HG02571 (cell line): ENCODE data around the gene TMEM225B.
"Not testable (repeated sequence)": the region's sequence is repeated elsewhere in the genome, so short reads cannot be mapped to it uniquely, and the experiment has no call there.

ENCODE experiments used
- ATAC-seq: cut with Tn5 transposase; IDR thresholded peaks from one replicate; pipeline ENCODE4 v1.9.1; 2021; ENCODE audit warnings: mild to moderate bottlenecking, moderate library complexity; ENCODE audit not compliant: unreplicated experiment

Gene TMEM225B

DNA sequence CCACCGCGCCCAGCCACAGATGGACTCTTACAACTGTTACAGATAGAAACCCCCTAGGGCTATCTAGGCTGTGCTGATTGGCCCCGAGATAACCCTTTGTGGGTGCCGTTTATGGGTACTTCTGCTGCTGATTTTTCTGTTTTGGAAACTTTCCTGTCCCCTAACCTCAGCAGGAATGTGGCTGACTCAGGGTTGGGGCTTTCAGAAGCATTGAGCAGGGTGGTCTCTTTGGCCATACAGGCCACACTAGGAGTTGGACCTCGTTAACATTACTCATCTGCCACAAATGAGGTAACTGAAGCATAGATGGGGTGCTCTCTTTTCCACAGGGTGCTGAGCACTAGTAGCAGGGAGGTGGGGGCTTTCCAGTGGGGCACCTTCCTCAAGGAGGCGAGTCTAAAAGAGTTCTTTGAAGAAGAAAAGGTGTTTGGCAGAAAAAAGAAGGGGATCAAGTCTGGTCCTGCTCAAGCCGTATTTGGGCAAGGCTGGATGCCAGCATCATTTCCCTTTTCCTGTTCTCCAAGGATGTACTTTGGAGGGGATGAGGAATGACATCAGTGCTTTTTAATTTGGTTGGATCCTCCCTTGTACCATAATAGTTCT is 25.1 kb downstream of the TMEM225B start:
- ATAC-seq, result no peak

DNA sequence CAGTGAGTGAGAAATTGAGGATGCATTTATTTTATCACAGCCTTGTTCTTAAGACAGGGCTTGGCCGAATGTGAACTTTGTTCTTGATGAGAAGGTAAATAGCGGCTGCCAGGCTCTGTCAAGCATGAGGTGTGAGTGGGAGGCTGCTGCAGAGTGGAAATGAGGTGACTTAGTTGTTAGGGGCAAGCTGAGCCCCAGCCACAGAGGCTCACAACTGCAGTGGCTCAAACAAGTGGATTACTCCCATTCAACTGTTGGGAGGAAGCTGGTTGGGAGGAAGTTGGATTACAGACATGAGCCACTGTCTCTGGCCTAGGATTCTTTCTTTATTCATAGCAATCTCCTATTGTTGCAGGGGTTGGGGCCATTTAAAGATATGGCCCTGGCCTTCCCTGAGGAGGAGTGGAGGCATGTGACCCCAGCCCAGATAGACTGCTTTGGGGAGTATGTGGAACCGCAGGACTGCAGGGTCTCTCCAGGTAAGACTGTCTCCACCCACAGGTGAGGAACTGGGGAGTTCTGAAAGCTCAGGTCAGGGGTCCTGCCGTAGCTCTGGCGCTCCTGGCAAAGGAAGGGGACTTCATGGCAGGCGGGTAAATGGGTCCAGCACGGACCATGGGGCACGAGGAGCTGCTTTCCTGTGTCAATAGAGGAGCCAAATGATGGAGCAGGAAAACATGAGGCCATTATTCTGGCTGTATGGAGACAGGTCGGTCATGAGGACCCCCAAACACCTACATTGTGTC is 25.8 kb downstream of the TMEM225B start:
- no peak for ATAC-seq

DNA sequence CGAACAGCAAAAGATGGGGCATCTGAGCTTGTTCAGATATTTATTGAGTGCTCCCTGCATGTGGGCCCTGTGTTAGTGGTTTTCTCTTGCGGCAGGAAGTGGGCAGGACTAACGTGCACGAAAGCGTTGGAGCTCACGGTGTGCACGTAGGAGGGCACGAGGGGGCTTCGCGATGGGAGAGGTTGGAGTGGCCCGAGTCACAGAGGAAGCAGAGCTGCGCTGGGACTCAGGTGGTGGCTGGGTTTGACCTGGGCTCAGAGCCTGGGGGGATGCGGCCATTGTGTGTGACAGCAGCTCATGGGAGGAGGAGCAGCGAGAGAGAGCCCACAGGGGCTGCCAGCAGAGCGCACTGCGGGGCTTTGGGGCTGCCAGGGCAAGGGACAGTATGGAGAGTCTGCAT is 26.4 kb downstream of the TMEM225B start:
- ATAC-seq, result no peak

DNA sequence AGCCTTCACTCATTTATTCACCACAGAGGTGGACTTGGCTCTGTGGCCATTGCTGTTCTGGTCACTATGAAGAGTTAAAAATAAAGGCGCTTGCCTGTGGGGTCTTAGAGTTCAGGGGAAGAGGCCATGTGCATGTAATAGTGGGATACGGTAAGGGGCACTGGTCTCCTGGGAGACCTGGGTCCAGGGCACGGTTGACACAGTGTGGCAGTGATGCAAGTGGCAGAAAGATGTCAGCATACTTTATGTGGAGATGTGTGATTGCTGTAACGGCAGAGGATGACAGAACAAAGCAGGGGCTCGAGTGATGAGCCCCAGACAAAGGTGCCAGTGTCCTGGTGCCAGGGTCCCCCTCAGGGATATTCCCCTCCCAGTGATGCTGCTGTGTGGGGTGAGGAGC is 27.3 kb downstream of the TMEM225B start:
- no peak for ATAC-seq

DNA sequence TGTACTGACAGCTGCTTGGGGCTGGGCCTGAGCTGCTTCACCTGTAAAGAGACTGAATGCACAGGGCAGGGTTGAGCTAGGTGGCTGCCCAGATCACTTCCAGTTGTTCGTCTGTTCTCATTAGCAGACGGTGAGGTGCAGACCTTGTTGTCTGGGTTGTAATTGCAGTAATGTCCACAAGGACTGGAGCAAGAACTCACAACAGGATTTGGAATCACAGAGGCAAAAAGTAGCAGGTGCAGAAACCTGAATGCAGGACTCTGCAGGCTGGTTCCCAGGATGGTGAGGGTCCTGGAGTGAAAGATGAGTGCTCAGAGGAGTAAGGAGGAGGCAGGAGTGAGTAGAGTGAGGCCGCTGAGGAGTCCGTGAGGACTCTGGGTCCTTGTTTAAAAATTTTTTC is 27.9 kb downstream of the TMEM225B start:
- ATAC-seq, result no peak

DNA sequence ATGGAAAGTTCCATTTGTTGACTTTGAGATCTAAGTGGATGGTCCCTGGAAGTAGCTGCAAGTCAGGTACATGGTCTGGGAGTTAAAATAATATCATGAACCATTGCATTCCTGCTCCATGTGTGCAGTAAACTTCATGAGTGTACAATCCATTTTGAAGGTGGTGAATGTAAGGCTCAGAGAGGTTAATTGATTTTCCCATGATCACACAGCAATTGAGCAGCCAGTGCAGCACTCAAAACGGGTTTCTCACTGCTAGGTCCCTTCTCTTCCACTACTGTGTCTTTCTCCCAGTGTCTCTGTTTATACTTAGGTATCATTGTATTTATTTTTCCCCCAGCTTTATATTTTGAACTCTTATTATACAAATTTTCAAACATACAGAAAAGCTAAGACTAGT is 28.6 kb downstream of the TMEM225B start:
- no peak for ATAC-seq

DNA sequence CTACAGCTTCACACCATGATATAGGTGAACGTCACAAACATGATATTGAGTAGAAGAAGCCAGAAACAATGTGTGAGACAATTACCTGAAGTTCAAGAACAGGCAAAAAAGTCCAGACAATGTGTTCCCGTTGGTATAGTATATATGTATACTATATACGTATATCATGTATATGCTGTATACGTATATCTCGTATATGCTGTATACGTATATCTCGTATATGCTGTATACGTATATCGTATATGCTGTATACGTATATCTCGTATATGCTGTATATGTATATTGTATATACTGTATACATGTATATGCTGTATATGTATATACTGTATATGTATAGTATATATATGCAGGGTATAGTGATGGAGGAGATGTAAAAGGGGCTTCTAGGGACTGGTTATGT is 29.4 kb downstream of the TMEM225B start:
- ATAC-seq, result no peak

DNA sequence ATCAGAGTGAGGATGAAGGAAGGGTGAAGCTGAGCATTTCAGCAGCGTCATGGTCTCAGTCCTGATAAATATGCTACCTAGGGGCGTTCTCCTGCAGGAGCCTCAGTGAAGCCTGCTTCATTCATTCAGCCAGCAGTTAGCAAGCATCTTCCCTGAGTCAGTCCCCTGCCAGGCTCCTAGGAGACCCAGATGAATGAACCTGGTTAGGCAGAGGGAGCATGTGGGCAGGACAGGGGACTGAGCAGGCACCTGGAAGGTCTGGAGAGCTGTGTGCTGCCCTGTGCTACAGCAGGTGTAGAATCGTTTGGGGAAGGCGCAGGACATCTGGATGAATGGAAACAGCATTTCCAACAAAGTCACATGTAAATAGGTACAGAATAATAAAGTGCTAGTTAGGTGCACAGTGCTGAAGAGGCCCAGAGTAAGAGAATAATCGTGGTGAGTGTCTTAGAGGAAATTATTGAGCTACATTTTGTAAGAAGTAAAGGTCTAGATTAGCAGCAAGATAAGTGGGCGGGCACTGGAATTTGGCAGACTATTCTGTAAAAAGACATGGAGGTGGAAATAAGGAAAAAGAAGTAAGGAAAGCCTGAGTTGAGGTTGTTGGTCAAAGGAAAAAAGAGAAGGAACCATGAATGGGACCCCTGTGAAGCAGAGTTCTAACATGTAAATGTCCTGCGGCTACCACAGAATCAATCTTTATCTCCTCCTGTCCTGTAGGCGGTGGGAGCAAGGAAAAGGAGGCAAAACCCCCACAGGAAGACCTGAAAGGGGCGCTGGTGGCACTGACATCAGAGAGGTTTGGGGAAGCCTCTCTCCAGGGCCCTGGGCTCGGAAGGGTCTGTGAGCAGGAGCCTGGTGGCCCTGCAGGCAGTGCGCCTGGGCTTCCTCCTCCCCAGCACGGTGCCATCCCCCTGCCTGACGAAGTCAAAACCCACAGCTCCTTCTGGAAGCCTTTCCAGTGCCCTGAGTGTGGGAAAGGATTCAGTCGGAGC is 30.7 kb downstream of the TMEM225B start:
- no peak for ATAC-seq

DNA sequence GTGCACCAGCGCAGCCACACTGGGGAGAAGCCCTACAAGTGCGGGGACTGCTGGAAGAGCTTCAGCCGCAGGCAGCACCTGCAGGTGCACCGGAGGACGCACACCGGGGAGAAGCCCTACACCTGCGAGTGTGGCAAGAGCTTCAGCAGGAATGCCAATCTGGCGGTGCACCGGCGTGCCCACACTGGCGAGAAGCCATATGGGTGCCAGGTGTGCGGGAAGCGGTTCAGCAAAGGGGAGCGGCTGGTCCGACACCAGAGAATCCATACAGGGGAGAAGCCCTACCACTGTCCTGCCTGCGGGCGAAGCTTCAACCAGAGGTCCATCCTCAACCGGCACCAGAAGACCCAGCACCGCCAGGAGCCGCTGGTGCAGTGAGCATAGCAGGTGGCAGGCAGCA is 31.6 kb downstream of the TMEM225B start:
- no peak for ATAC-seq

DNA sequence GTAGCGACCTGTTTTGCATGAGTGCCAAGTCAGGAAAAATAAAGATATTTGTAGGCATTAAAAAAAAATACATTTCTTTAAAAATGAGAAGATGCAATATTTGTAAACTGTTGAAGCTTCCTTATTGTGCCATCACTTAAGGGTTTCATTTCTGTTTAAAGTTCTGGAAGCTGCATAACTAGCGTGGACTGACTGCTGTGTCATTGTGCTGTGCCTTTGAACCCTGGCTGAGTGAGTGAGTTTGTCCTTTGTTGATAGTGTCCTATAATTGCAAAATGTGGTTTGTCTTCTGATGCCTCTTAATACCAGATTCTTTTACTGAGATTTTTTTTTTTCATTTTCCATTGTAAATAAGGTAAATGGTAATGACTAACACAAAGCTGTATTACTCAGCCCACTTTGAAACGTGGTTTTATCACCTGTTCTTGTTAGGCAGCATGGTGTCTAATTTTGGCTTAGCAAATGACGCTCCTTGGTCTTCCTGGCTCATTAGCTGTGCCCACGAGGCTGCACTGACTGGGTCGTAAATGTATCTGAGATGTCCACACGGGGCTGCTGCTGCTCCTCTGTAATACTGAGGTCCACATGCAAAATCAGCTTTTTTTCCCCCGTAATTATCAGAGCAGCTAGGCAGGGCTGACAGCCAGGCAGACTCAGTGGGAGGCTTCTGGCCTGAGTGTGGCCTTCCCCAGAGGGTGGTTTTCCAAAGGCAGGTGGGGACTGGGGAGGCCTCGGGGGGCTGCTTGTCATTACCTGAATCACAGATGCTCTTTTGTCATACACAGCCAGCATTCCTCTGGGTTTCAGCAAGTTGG is 33.4 kb downstream of the TMEM225B start:
- no peak for ATAC-seq

DNA sequence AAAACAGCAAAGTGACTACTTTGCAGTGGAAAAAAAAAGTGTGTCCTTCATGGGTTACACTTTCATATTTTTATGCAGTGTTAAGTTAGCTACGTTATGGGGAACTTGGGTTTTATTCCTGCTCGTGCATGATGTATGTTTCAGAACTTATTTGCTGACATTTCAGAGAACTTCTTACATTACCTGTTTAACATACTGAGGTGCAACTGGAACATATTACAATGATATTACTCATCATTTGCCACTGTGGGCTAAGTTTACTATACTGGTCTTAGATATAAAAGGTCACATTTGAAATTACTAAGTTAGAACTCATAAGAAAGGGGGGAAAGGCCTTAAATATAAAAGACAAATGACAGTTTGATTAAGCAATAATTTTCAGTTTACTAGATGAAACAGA is 39.3 kb downstream of the TMEM225B start:
- ATAC-seq, result not testable (repeated sequence)

DNA sequence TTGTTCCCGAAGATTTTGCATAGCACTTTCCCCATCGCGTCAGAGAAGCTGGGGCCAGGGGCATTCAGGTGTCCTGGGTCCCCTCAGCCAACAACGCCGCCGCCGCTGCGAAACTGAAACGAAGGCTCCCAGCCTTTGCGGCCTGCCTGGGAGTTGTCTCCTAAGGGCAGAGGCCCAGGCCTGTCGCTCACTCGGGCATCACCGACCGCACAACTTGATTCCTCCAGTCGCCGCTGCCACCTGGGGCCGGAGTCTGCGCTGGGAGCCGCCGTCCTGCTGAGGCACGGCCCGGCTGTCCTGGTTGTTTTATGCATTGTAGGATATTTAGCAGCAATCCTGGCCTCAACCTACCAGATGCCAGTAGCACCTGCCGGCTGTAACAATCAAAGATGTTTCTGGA is 40.7 kb downstream of the TMEM225B start:
- no peak for ATAC-seq

DNA sequence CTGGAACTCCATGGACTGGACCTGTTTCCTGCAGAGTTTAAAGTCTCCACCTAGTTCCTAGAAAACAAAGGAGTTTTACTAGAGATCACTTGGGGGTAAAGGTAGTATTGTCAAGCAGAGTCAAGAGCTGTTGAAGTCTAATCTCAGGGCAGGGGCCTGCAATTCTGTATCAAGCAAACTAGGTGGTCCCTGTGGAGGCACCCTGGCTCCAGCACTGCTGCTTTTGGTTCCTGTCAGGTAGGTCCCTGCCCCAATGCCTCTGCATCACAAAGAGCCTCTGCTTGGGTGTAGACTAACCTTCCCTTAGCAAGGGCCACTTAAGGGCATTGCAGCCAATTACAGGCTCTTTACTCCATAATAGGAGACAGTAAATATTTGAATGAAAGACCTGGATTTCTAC is 41.2 kb downstream of the TMEM225B start:
- ATAC-seq, result no peak

DNA sequence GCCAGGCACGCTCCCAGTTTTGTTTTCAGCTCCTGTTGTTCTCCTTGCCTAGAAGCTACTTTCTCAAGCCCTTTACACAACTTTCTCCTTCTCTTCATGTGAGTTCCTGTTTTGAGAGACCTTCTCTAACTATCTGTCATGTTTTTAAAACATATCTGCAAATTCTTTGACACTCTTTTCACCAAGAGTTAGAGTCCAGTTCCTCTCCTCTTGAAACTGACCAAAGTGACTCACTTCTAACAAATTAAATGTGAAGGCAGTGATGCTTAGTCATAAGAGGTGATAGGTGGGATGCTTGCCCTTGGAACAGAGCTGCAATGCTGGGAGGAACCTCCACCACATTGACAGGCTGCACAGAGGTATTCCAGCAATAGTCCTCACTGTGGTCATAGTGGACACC is 44.0 kb downstream of the TMEM225B start:
- ATAC-seq, result no peak

DNA sequence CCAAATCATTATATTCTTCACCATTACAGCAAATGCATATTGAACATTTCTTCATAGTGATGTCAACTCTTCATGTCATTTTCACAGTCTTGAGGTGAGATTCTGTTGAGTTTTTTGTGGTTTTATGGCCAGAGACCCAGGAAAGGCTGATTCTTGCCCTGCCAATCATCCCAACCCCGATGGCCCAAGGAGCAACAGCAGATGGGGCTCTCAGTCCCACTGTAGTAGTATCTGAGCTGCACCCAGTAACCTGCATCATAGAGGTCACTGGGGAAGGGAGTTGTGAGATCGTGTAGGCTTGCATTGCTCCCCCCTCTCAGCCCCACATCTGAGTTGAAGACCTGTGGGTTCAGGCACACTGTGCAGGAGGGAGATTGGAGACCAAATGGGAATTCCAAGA is 45.4 kb downstream of the TMEM225B start:
- ATAC-seq, result no peak

DNA sequence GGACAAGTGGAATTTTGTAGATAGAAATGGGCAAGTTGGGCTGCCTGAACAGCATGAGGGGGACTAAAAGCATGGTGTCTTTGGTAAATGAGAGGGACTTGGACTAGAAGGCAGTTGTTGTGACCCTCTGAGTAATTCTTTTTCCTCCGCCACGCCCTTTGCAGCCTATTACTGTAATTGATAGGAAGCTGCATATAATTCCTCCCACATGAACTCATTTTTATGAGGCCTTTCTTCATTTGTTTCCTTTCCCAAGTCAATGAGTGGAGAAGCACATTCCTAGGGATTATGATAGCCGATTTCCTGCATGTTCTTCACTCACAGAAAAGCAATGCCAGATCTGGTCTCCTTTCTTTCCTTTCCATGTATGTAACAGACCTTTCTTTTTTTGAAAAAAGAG is 46.4 kb downstream of the TMEM225B start:
- ATAC-seq, result no peak

DNA sequence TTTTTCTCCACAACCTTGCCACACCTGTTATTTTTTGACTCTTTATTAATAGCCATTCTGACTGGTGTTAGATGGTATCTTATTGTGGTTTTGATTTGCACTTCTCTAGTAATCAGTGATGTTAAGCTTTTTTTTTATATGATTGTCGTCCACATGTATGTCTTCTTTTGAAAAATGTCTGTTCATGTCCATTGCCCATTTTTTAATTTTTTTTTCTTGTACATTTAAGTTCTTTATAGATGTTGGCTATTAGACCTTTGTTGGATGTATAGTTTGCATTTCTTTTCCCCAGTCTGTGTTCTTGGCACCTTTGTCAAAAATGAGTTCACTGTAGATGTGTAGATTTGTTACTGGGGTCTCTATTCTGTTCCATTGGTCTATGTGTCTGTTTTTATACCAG is 47.5 kb downstream of the TMEM225B start:
- ATAC-seq, result no peak

DNA sequence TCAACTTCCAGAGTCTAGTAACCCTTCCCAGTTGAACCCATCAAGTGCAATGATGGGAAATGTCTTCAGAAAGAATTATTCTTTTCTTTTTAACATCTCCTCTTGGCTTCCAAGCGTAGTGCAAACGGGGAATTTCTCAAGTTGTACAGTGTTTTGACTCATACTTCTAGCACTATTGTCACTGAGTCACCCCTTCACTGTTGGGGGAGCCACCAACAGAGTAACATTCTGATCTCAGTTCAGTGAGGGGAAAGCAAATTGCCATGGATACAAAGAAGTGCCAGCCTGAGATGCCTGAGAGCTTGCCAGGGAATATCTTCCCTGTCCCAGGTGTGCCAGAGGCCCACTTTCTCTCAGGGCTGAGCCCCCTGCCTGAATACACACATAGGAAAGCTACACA is 50.8 kb downstream of the TMEM225B start:
- ATAC-seq, result no peak

DNA sequence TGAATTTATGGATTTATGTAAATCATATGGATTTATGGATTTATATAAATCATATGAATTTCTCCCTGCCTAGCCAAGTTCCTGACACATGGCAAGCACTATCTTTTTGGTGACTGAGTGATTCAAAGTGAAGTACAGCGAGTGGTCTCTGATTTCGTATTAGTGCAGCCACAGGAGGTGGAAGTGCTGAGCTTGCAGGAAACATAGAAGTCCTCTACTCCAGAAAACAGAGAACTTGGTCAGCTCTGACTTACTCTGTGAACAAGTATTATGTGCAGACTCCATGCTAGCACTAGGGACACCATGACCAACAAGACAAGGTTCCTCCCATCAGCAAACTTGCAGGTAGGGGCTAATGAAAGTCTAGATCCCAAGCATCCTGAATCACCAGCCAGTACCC is 53.2 kb downstream of the TMEM225B start:
- ATAC-seq, result no peak

DNA sequence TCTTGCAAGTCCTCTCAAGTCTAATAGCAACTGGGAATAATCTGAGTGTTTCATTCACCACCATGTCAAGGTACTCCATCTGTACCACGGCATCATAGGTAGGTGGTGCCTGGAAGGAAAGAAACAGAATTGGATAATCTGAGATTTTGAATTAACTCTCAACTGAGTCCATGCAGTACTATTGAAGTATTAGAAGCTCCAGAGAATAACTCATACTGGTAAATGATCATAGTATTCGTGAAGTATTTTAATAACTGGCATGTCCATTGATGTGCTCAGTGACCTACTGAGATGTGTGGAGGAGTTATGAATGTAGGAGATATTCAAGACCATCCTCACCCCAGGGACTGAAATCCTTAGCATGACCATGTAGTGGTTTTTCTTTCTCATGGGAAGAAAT is 54.6 kb downstream of the TMEM225B start:
- no peak for ATAC-seq

DNA sequence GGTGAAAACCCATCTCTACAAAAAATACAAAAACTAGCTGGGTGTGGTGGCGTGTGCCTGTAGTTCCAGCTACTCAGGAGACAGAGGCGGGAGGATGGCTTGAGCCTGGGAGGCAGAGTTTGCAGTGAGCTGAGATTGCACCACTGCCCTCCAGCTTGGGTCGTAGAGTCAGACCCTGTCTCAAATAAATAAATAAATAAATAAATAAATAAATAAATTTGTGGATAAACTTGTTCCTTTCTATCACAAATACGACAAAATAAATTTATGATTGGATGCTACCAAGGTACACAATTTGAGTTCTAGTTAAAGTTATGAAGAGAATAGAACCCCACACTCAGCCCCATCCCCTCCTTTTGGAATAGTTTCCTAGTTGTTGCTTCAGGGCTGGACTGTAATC is 55.2 kb downstream of the TMEM225B start:
- not testable (repeated sequence) for ATAC-seq
